ENCODE data around the gene MGAT1.
"Not testable (repeated sequence)": the region's sequence is repeated elsewhere in the genome, so short reads cannot be mapped to it uniquely, and the experiment has no call there.

Gene MGAT1

GRCh38 chr5:180782748-180783147 is 19.9 kb downstream of the MGAT1 start:
- no peak overlapping the region for H3K4me2 ChIP-seq (ENCODE audit: low read length)
- H2AK5ac ChIP-seq (ENCODE audit: low read length): no peak overlapping the region

GRCh38 chr5:180781900-180782326 is 20.7 kb downstream of the MGAT1 start:
- H3K27me3 ChIP-seq (ENCODE audit: insufficient read depth, low read length, poor library complexity); H3K18ac ChIP-seq (ENCODE audit: low read length); DNase-seq; H3K23ac ChIP-seq (ENCODE audit: low read length); H3K9ac ChIP-seq (ENCODE audit: low read length); H3K79me2 ChIP-seq (ENCODE audit: control insufficient read depth, insufficient read depth, low read length); H2BK15ac ChIP-seq (replicated peaks; ENCODE audit: low read depth); H3K4me3 ChIP-seq (ENCODE audit: low read length); H3K56ac ChIP-seq (ENCODE audit: low read length); H3K4me2 ChIP-seq (ENCODE audit: low read length); H4K5ac ChIP-seq (ENCODE audit: low read length); H4K8ac ChIP-seq (ENCODE audit: low read depth, low read length); H2BK120ac ChIP-seq (ENCODE audit: low read depth, low read length); H3K27ac ChIP-seq (ENCODE audit: low read depth, low read length); H3K79me1 ChIP-seq (ENCODE audit: low read length); H3K4ac ChIP-seq (ENCODE audit: low read depth, low read length); H2AK5ac ChIP-seq (ENCODE audit: low read length); H3K36me3 ChIP-seq (ENCODE audit: control insufficient read depth, insufficient read depth, low read length); H2BK5ac ChIP-seq (ENCODE audit: low read length): not testable (repeated sequence)
- WGBS (ENCODE audit: extremely low coverage, insufficient coverage, low lambda C conversion rate): no CpG with 5 or more reads among the region's 14 CpGs
- H3K4me1 ChIP-seq (ENCODE audit: control insufficient read depth, low read depth, low read length): peaks cover 13% of the 10 kb centered on the region

More at GRCh38 chr5:180782748-180783147, 19.9 kb downstream of the MGAT1 start:
- Histone ChIP-seq H3K9ac (ENCODE audit: low read length) (no peak overlapping the region), H4K8ac (ENCODE audit: low read depth, low read length) (no peak overlapping the region), H3K79me1 (ENCODE audit: low read length) (no peaks in the 10 kb centered on the region), H3K4ac (ENCODE audit: low read depth, low read length) (no peak overlapping the region), H3K23ac (ENCODE audit: low read length) (no peak overlapping the region), H2BK120ac (ENCODE audit: low read depth, low read length) (no peak overlapping the region), H3K18ac (ENCODE audit: low read length) (no peak overlapping the region), H3K36me3 (ENCODE audit: control insufficient read depth, insufficient read depth, low read length) (no peaks in the 10 kb centered on the region), H3K27me3 (ENCODE audit: insufficient read depth, low read length, poor library complexity) (no peaks in the 10 kb centered on the region), H3K79me2 (ENCODE audit: control insufficient read depth, insufficient read depth, low read length) (no peaks in the 10 kb centered on the region), H4K5ac (ENCODE audit: low read length) (no peak overlapping the region), H2BK15ac (replicated peaks; ENCODE audit: low read depth) (no peak overlapping the region), H3K27ac (ENCODE audit: low read depth, low read length) (no peak overlapping the region), H2BK5ac (ENCODE audit: low read length) (no peak overlapping the region), H3K4me3 (ENCODE audit: low read length) (no peak overlapping the region), H3K56ac (ENCODE audit: low read length) (no peak overlapping the region), H3K4me1 (ENCODE audit: control insufficient read depth, low read depth, low read length) (peaks cover 15% of the 10 kb centered on the region)
- DNase-seq: no peak
- no CpG with 5 or more reads among the region's 2 CpGs for WGBS (ENCODE audit: extremely low coverage, insufficient coverage, low lambda C conversion rate)

- Histone ChIP-seq H3K23ac (ENCODE audit: low read length) (no peak overlapping the region), H4K8ac (ENCODE audit: low read depth, low read length) (no peak overlapping the region), H3K4me3 (ENCODE audit: low read length) (no peak overlapping the region), H3K4ac (ENCODE audit: low read depth, low read length) (no peak overlapping the region), H3K27me3 (ENCODE audit: insufficient read depth, low read length, poor library complexity) (no peaks in the 10 kb centered on the region), H3K18ac (ENCODE audit: low read length) (no peak overlapping the region), H3K56ac (ENCODE audit: low read length) (no peak overlapping the region), H4K5ac (ENCODE audit: low read length) (no peak overlapping the region), H3K4me1 (ENCODE audit: control insufficient read depth, low read depth, low read length) (no peaks in the 10 kb centered on the region), H2BK5ac (ENCODE audit: low read length) (no peak overlapping the region), H2BK120ac (ENCODE audit: low read depth, low read length) (no peak overlapping the region), H3K36me3 (ENCODE audit: control insufficient read depth, insufficient read depth, low read length) (no peaks in the 10 kb centered on the region), H3K4me2 (ENCODE audit: low read length) (no peak overlapping the region), H2BK15ac (replicated peaks; ENCODE audit: low read depth) (no peak overlapping the region), H3K9ac (ENCODE audit: low read length) (no peak overlapping the region), H3K27ac (ENCODE audit: low read depth, low read length) (no peak overlapping the region), H2AK5ac (ENCODE audit: low read length) (no peak overlapping the region), H3K79me2 (ENCODE audit: control insufficient read depth, insufficient read depth, low read length) (no peaks in the 10 kb centered on the region), H3K79me1 (ENCODE audit: low read length) (no peaks in the 10 kb centered on the region)
- no CpG with 5 or more reads among the region's 10 CpGs for WGBS (ENCODE audit: extremely low coverage, insufficient coverage, low lambda C conversion rate)
- DNase-seq: no peak
Observed at GRCh38 chr5:180779985-180780610, 22.5 kb downstream of the MGAT1 start.

GRCh38 chr5:180777475-180777874 is 25.1 kb downstream of the MGAT1 start:
- H3K4me3 ChIP-seq (ENCODE audit: low read length): no peak overlapping the region
- H4K8ac ChIP-seq (ENCODE audit: low read depth, low read length): no peak overlapping the region
- no peaks in the 10 kb centered on the region for H3K36me3 ChIP-seq (ENCODE audit: control insufficient read depth, insufficient read depth, low read length)
- H3K27me3 ChIP-seq (ENCODE audit: insufficient read depth, low read length, poor library complexity): no peaks in the 10 kb centered on the region
- no peak for DNase-seq
- no peak overlapping the region for H3K4me2 ChIP-seq (ENCODE audit: low read length)
- no peak overlapping the region for H3K27ac ChIP-seq (ENCODE audit: low read depth, low read length)
- H3K23ac ChIP-seq (ENCODE audit: low read length): no peak overlapping the region
- H3K4me1 ChIP-seq (ENCODE audit: control insufficient read depth, low read depth, low read length): no peaks in the 10 kb centered on the region
- no peak overlapping the region for H2BK5ac ChIP-seq (ENCODE audit: low read length)
- H3K56ac ChIP-seq (ENCODE audit: low read length): no peak overlapping the region
- no peak overlapping the region for H3K18ac ChIP-seq (ENCODE audit: low read length)
- H2BK15ac ChIP-seq (replicated peaks; ENCODE audit: low read depth): no peak overlapping the region
- no peak overlapping the region for H3K4ac ChIP-seq (ENCODE audit: low read depth, low read length)
- no peak overlapping the region for H2AK5ac ChIP-seq (ENCODE audit: low read length)
- no peak overlapping the region for H2BK120ac ChIP-seq (ENCODE audit: low read depth, low read length)
- no peaks in the 10 kb centered on the region for H3K79me1 ChIP-seq (ENCODE audit: low read length)
- H3K79me2 ChIP-seq (ENCODE audit: control insufficient read depth, insufficient read depth, low read length): no peaks in the 10 kb centered on the region
- H3K9ac ChIP-seq (ENCODE audit: low read length): no peak overlapping the region
- no peak overlapping the region for H4K5ac ChIP-seq (ENCODE audit: low read length)
- WGBS (ENCODE audit: extremely low coverage, insufficient coverage, low lambda C conversion rate): no CpG with 5 or more reads among the region's 1 CpG

- Histone ChIP-seq H3K4ac (ENCODE audit: low read depth, low read length) (no peak overlapping the region), H3K4me1 (ENCODE audit: control insufficient read depth, low read depth, low read length) (no peaks in the 10 kb centered on the region), H3K18ac (ENCODE audit: low read length) (no peak overlapping the region), H4K5ac (ENCODE audit: low read length) (no peak overlapping the region), H3K4me3 (ENCODE audit: low read length) (no peak overlapping the region), H3K36me3 (ENCODE audit: control insufficient read depth, insufficient read depth, low read length) (no peaks in the 10 kb centered on the region), H2BK120ac (ENCODE audit: low read depth, low read length) (no peak overlapping the region), H3K23ac (ENCODE audit: low read length) (no peak overlapping the region), H3K4me2 (ENCODE audit: low read length) (no peak overlapping the region), H3K79me1 (ENCODE audit: low read length) (no peaks in the 10 kb centered on the region), H3K56ac (ENCODE audit: low read length) (no peak overlapping the region), H3K9ac (ENCODE audit: low read length) (no peak overlapping the region), H3K79me2 (ENCODE audit: control insufficient read depth, insufficient read depth, low read length) (no peaks in the 10 kb centered on the region), H2BK15ac (replicated peaks; ENCODE audit: low read depth) (no peak overlapping the region), H3K27ac (ENCODE audit: low read depth, low read length) (no peak overlapping the region), H2BK5ac (ENCODE audit: low read length) (no peak overlapping the region), H2AK5ac (ENCODE audit: low read length) (no peak overlapping the region), H4K8ac (ENCODE audit: low read depth, low read length) (no peak overlapping the region), H3K27me3 (ENCODE audit: insufficient read depth, low read length, poor library complexity) (no peaks in the 10 kb centered on the region)
- DNase-seq: no peak
- WGBS (ENCODE audit: extremely low coverage, insufficient coverage, low lambda C conversion rate): no CpG with 5 or more reads among the region's 1 CpG
Observed at GRCh38 chr5:180776376-180776775, 26.2 kb downstream of the MGAT1 start.

- H3K79me1 ChIP-seq (ENCODE audit: low read length): no peaks in the 10 kb centered on the region
- no peaks in the 10 kb centered on the region for H3K79me2 ChIP-seq (ENCODE audit: control insufficient read depth, insufficient read depth, low read length)
- no peak overlapping the region for H3K56ac ChIP-seq (ENCODE audit: low read length)
- no CpG with 5 or more reads among the region's 7 CpGs for WGBS (ENCODE audit: extremely low coverage, insufficient coverage, low lambda C conversion rate)
- H3K27ac ChIP-seq (ENCODE audit: low read depth, low read length): no peak overlapping the region
- no peak overlapping the region for H2BK15ac ChIP-seq (replicated peaks; ENCODE audit: low read depth)
- no peak overlapping the region for H2BK5ac ChIP-seq (ENCODE audit: low read length)
- H3K36me3 ChIP-seq (ENCODE audit: control insufficient read depth, insufficient read depth, low read length): no peaks in the 10 kb centered on the region
- H3K9ac ChIP-seq (ENCODE audit: low read length): no peak overlapping the region
- H3K23ac ChIP-seq (ENCODE audit: low read length): no peak overlapping the region
- H3K4ac ChIP-seq (ENCODE audit: low read depth, low read length): no peak overlapping the region
- no peak overlapping the region for H3K4me2 ChIP-seq (ENCODE audit: low read length)
- H3K4me1 ChIP-seq (ENCODE audit: control insufficient read depth, low read depth, low read length): no peaks in the 10 kb centered on the region
- H2BK120ac ChIP-seq (ENCODE audit: low read depth, low read length): no peak overlapping the region
- H3K27me3 ChIP-seq (ENCODE audit: insufficient read depth, low read length, poor library complexity): no peaks in the 10 kb centered on the region
- H4K5ac ChIP-seq (ENCODE audit: low read length): no peak overlapping the region
- H3K18ac ChIP-seq (ENCODE audit: low read length): no peak overlapping the region
- no peak for DNase-seq
- no peak overlapping the region for H4K8ac ChIP-seq (ENCODE audit: low read depth, low read length)
- no peak overlapping the region for H2AK5ac ChIP-seq (ENCODE audit: low read length)
- H3K4me3 ChIP-seq (ENCODE audit: low read length): no peak overlapping the region
Observed at GRCh38 chr5:180775624-180776023, 27.0 kb downstream of the MGAT1 start.

Data from mesendoderm (in vitro differentiated cells).